Erythroblast (primary cell): ENCODE measurements around the gene RELN.

Experiments used
- GATA1 ChIP-seq: IDR thresholded peaks from 2 replicates; pipeline ENCODE4 v1.6.1; 2011; ENCODE audit warnings: low read depth, mild to moderate bottlenecking, control low read depth, low read length, moderate library complexity
- POLR2A ChIP-seq: IDR thresholded peaks from 2 replicates; pipeline ENCODE4 v1.6.1; 2011; ENCODE audit warnings: mild to moderate bottlenecking, low read length

- TF ChIP-seq POLR2A (no peak), GATA1 (no peak)
Observed at GRCh38 chr7:103699032-103699431, 290.4 kb downstream of the RELN start.
